CD14-positive monocyte (primary cell): ENCODE data around the gene SPSB1. TPM values are rescaled to one million over a fixed set of nuclear protein-coding genes. Genes with fewer than 3 reads are reported as not detected.

Experiments
- DNase-seq, 3 donors: peaks; one replicate each; pipeline ENCODE4 v3.0.0-alpha.2; 2011 to 2022
- H2AFZ ChIP-seq: 2 replicates; pipeline ENCODE4 v1.6.0; 2012; ENCODE audit warnings: mild to moderate bottlenecking, low read depth, low read length, inconsistent platforms; ENCODE audit not compliant: insufficient read depth, poor library complexity, severe bottlenecking
- H3K27ac ChIP-seq, 2 donors: 1 replicate in 1 of 2; 2 replicates in 1 of 2; pipeline ENCODE4 v1.5.1; 2012 to 2013; ENCODE audit warnings: low read length in 2 of 2, control low read depth in 1 of 2, inconsistent platforms in 1 of 2, low read depth in 1 of 2, mild to moderate bottlenecking in 1 of 2
- H3K27me3 ChIP-seq, 2 donors: one replicate each; pipeline versions ENCODE4 v1.6.0 to v1.6.1; 2011 to 2013; ENCODE audit warnings: low read length in 2 of 2; ENCODE audit not compliant: control insufficient read depth in 2 of 2, insufficient read depth in 2 of 2
- H3K36me3 ChIP-seq, 2 donors: replicated peaks in 1 of 2; 1 replicate in 1 of 2; 2 replicates in 1 of 2; pipeline versions ENCODE4 v1.5.1 to v1.6.1; 2012 to 2013; ENCODE audit warnings: low read length in 2 of 2, control low read depth in 1 of 2, inconsistent platforms in 1 of 2, mild to moderate bottlenecking in 1 of 2; ENCODE audit not compliant: insufficient read depth in 2 of 2, control insufficient read depth in 1 of 2
- H3K4me1 ChIP-seq, 2 donors: 1 replicate in 1 of 2; 2 replicates in 1 of 2; pipeline versions ENCODE4 v1.5.1 to v1.6.1; 2012 to 2013; ENCODE audit warnings: low read length in 2 of 2, control low read depth in 1 of 2, inconsistent platforms in 1 of 2, mild to moderate bottlenecking in 1 of 2, moderate library complexity in 1 of 2; ENCODE audit not compliant: insufficient read depth in 2 of 2, control insufficient read depth in 1 of 2
- H3K4me2 ChIP-seq: replicated peaks from 2 replicates; pipeline ENCODE3; 2012; ENCODE audit warnings: low read length, moderate library complexity, mild to moderate bottlenecking; ENCODE audit not compliant: poor library complexity, severe bottlenecking; ENCODE audit errors: extremely low read depth
- H3K4me3 ChIP-seq, 3 experiments: fragments of 200-600 bp in 1 of 3; sonication (generic) in 1 of 3; replicated peaks in 1 of 3; 1 replicate in 2 of 3; 2 replicates in 1 of 3; pipeline ENCODE4 v1.5.1; 2011 to 2013; ENCODE audit warnings: low read length in 3 of 3, mild to moderate bottlenecking in 3 of 3, control low read depth in 2 of 3, low read depth in 2 of 3, inconsistent platforms in 1 of 3, moderate library complexity in 1 of 3
- H3K79me2 ChIP-seq: 2 replicates; pipeline ENCODE4 v1.6.0; 2012; ENCODE audit warnings: mild to moderate bottlenecking, control low read depth, inconsistent platforms, low read length, moderate library complexity; ENCODE audit not compliant: insufficient read depth
- H3K9ac ChIP-seq: 2 replicates; pipeline ENCODE4 v1.6.0; 2017; ENCODE audit warnings: low read length, mild to moderate bottlenecking; ENCODE audit not compliant: insufficient read depth, poor library complexity, severe bottlenecking
- H3K9me3 ChIP-seq, 2 donors: replicated peaks in 1 of 2; 1 replicate in 1 of 2; 2 replicates in 1 of 2; pipeline versions ENCODE4 v1.5.1 to v1.6.1; 2012 to 2013; ENCODE audit warnings: low read length in 2 of 2, control low read depth in 1 of 2; ENCODE audit not compliant: control insufficient read depth in 1 of 2, insufficient read depth in 1 of 2
- H4K20me1 ChIP-seq: 2 replicates; pipeline ENCODE4 v1.6.0; 2012; ENCODE audit warnings: mild to moderate bottlenecking, low read length, control low read depth, moderate library complexity; ENCODE audit not compliant: insufficient read depth
- H3K27ac Mint-ChIP-seq, 7 donors: one replicate each; pipeline ENCODE4 v1.8.0; 2020; ENCODE audit warnings: mild to moderate bottlenecking in 7 of 7, mixed read lengths in 7 of 7, moderate library complexity in 6 of 7, inconsistent platforms in 2 of 7
- H3K27me3 Mint-ChIP-seq, 3 donors: one replicate each; pipeline ENCODE4 v1.8.0; 2021 to 2022; ENCODE audit warnings: low read depth in 3 of 3, mild to moderate bottlenecking in 3 of 3, mixed read lengths in 3 of 3, moderate library complexity in 3 of 3, inconsistent platforms in 1 of 3
- H3K36me3 Mint-ChIP-seq, 2 donors: one replicate each; pipeline ENCODE4 v1.8.0; 2020; ENCODE audit warnings: mixed read lengths in 2 of 2, inconsistent platforms in 1 of 2, mild to moderate bottlenecking in 1 of 2
- H3K4me1 Mint-ChIP-seq: one replicate; pipeline ENCODE4 v1.8.0; 2020; ENCODE audit warnings: mild to moderate bottlenecking, mixed read lengths
- H3K4me3 Mint-ChIP-seq, 2 donors: one replicate each; pipeline ENCODE4 v1.8.0; 2020; ENCODE audit warnings: mild to moderate bottlenecking in 2 of 2, mixed read lengths in 2 of 2, moderate library complexity in 1 of 2
- H3K9me3 Mint-ChIP-seq, 7 donors: one replicate each; pipeline ENCODE4 v1.8.0; 2020 to 2022; ENCODE audit warnings: mixed read lengths in 7 of 7, mild to moderate bottlenecking in 6 of 7, moderate library complexity in 6 of 7, inconsistent platforms in 2 of 7
- WGBS: methylation state at CpG from one replicate; pipeline ENCODE4 v1.1.5; 2013; ENCODE audit warnings: missing lambda C conversion rate; ENCODE audit not compliant: insufficient coverage; 5-methylcytosine and 5-hydroxymethylcytosine counted together
- intact Hi-C, 2 donors: fragments of 100-400 bp; cut with micrococcal nuclease; formaldehyde crosslinking; loops; one replicate each; pipeline versions ENCODE4 v1.15.0 to v1.15.1; 2023
- polyA plus RNA-seq, 3 donors: library from polyadenylated mRNA; depleted of rRNA in 1 of 3; unstranded in 2 of 3; stranded (reverse) in 1 of 3; fragments of 300-500 nt in 2 of 3; fragments of >200 nt in 1 of 3; fragmentation: Illumina TruSeq in 2 of 3; gene quantifications; 1 replicate in 2 of 3; 2 replicates in 1 of 3; pipeline ENCODE4 v1.2.3, GENCODE V29; 2012 to 2021
- TF ChIP-seq, protein P1 (sequence below): fragments of 200-600 bp; IDR thresholded peaks from one replicate; pipeline ENCODE4 v1.8.0; 2022; ENCODE audit warnings: antibody characterized with exemption, mild to moderate bottlenecking

Gene SPSB1
- polyA plus RNA-seq, 3 donors: 0.15 to 1.2 (median 0.29) TPM

DNA sequence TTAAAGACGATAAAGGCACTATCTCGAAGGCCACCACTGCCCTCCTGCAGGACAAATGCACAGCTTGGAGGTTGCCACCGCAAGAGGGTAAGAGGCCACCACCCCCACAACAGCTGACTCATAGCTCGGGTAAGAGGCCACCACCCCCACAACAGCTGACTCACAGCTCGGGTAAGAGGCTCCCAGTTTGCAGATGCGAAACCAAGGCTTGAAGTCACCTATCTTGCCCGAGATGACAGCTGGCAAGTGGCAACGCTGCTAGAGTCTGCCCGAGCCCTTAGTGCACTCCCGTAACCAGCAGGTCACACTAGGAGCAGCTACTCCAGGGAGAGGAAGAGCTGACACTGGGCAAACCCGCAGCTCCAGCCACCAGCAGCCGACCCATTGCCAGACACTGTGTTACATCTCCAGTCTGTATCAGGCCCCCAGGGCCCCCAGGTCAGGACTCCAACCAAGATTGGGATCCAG lies 17.1 kb upstream of the SPSB1 start:
- Mint-ChIP-seq H3K27me3 (peaks cover 3 to 11% (median 9%) of the 10 kb centered on the region in 3 donors), H3K27ac (peak overlapping the region in 5 of 7 donors; percentile 56 to 82 (median 82)), H3K36me3 (peaks cover 5 to 12% of the 10 kb centered on the region in 2 donors), H3K9me3 (peaks cover 0 to 7% (median 3%) of the 10 kb centered on the region in 7 donors), H3K4me3 (peak overlapping the region; percentile 18 to 77), H3K4me1 (peaks cover 43% of the 10 kb centered on the region)
- Histone ChIP-seq H3K9ac (no peak overlapping the region), H2AFZ (no peak overlapping the region), H3K4me2 (peak overlapping the region; percentile 44), H3K79me2 (no peaks in the 10 kb centered on the region), H3K4me3 (peak overlapping the region in 1 of 3 experiments; percentile 6), H3K9me3 (no peaks in the 10 kb centered on the region), H3K27me3 (peaks cover 0 to 5% of the 10 kb centered on the region in 2 donors), H4K20me1 (no peaks in the 10 kb centered on the region), H3K36me3 (no peaks in the 10 kb centered on the region), H3K4me1 (peaks cover 41 to 43% of the 10 kb centered on the region in 2 donors), H3K27ac (peak overlapping the region in 1 of 2 donors; percentile 23)
- peak; percentile 79 to 95 (median 89) for DNase-seq
- TF ChIP-seq, protein P1, sequence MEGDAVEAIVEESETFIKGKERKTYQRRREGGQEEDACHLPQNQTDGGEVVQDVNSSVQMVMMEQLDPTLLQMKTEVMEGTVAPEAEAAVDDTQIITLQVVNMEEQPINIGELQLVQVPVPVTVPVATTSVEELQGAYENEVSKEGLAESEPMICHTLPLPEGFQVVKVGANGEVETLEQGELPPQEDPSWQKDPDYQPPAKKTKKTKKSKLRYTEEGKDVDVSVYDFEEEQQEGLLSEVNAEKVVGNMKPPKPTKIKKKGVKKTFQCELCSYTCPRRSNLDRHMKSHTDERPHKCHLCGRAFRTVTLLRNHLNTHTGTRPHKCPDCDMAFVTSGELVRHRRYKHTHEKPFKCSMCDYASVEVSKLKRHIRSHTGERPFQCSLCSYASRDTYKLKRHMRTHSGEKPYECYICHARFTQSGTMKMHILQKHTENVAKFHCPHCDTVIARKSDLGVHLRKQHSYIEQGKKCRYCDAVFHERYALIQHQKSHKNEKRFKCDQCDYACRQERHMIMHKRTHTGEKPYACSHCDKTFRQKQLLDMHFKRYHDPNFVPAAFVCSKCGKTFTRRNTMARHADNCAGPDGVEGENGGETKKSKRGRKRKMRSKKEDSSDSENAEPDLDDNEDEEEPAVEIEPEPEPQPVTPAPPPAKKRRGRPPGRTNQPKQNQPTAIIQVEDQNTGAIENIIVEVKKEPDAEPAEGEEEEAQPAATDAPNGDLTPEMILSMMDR: no peak
- WGBS: 3% methylated on average over 9 of the region's 12 CpGs
- intact Hi-C loops: no loop called here

DNA sequence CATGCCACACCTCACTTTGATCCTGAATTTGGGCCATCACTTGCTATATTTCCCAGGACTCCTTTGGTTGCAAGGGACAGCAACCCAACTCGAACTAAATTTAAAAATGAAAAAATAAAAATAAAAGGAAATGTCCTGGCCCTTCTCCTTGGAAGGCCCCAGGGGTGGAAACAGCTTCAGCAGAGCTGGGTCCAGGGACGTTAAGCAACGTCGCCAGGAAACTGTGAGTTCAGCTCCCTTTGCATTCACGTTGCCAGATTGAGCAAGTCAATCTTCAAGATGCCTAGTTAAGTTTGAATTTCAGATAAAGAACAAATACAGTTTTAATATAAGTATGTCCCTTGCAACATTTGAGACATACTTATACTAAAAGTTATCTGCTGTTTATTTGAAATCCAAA lies 14.6 kb upstream of the SPSB1 start:
- TF ChIP-seq, protein P1: no peak
- no peaks in the 10 kb centered on the region for H4K20me1 ChIP-seq
- H3K27ac ChIP-seq: no peak overlapping the region
- no peak overlapping the region for H3K4me2 ChIP-seq
- no peaks in the 10 kb centered on the region for H3K79me2 ChIP-seq
- H3K36me3 Mint-ChIP-seq: peaks cover 2 to 3% of the 10 kb centered on the region in 2 donors
- H3K9ac ChIP-seq: no peak overlapping the region
- no CpG with 5 or more reads among the region's 5 CpGs for WGBS
- H3K4me3 Mint-ChIP-seq: no peak overlapping the region
- peaks cover 0 to 12% of the 10 kb centered on the region in 2 donors for H3K27me3 ChIP-seq
- no peaks in the 10 kb centered on the region for H3K36me3 ChIP-seq
- H3K27ac Mint-ChIP-seq: no peak overlapping the region
- peaks cover 50% of the 10 kb centered on the region for H3K4me1 Mint-ChIP-seq
- H3K4me3 ChIP-seq: no peak overlapping the region
- H3K27me3 Mint-ChIP-seq: peaks cover 11 to 22% (median 16%) of the 10 kb centered on the region in 3 donors
- H3K9me3 Mint-ChIP-seq: peaks cover 0 to 8% (median 3%) of the 10 kb centered on the region in 7 donors
- intact Hi-C loops: no loop called here
- no peak for DNase-seq
- no peaks in the 10 kb centered on the region for H3K9me3 ChIP-seq
- H2AFZ ChIP-seq: no peak overlapping the region
- H3K4me1 ChIP-seq: peaks cover 45 to 46% of the 10 kb centered on the region in 2 donors
